ENCODE results near the gene TCOF1.
"Not testable (repeated sequence)": the region's sequence is repeated elsewhere in the genome, so short reads cannot be mapped to it uniquely, and the experiment has no call there.

Gene TCOF1

DNA sequence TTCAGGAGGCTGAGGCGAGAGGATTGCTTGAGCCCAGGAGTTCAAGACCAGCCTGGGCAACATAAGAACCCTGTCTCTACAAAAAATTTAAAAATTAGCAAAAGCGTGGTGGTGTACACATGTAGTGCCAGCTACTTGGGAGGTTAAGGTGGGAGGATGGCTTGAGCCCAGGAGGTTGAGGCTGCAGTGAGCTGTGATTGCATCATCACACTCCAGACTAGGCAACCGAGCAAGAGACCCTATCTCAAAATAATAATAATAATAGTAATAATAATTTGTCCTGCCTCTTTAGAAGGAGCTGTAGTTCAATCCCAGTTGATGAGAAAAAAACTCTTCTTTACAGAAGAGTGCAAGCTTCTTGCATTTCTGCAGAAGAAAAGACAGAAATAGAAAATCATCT, 65.3 kb downstream of the TCOF1 start:
- no peaks in the 10 kb centered on the region for H3K9me3 Mint-ChIP-seq
- peaks cover 2% of the 10 kb centered on the region for H3K27me3 Mint-ChIP-seq
- DNase-seq (no peak), ATAC-seq (no peak)
- no peak overlapping the region for H3K4me3 Mint-ChIP-seq
- peaks cover 15% of the 10 kb centered on the region for H3K4me1 Mint-ChIP-seq
- H3K27ac Mint-ChIP-seq, result no peak overlapping the region
- no peaks in the 10 kb centered on the region for H3K36me3 Mint-ChIP-seq (ENCODE audit: low read depth)

DNA sequence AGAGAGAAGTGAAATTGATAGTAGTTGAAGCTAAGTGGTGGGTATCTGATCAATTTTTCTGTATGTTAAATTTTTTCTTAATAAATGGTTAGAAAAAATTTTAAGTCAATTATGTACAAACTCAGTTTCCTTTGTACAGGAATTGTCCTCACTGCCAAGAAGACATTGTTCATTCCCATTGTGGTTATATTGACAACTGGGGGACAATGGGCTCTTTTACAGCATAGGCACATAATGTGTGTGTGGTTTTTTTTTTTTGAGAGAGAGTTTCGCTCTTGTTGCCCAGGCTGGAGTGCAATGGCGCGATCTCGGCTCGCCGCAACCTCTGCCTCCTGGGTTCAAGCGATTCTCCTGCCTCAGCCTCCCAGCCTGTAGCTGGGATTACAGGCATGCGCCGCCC, 68.7 kb downstream of the TCOF1 start:
- DNase-seq; H3K4me1 Mint-ChIP-seq; ATAC-seq; H3K27me3 Mint-ChIP-seq; H3K4me3 Mint-ChIP-seq; H3K27ac Mint-ChIP-seq; H3K36me3 Mint-ChIP-seq (ENCODE audit: low read depth); H3K9me3 Mint-ChIP-seq: not testable (repeated sequence)

DNA sequence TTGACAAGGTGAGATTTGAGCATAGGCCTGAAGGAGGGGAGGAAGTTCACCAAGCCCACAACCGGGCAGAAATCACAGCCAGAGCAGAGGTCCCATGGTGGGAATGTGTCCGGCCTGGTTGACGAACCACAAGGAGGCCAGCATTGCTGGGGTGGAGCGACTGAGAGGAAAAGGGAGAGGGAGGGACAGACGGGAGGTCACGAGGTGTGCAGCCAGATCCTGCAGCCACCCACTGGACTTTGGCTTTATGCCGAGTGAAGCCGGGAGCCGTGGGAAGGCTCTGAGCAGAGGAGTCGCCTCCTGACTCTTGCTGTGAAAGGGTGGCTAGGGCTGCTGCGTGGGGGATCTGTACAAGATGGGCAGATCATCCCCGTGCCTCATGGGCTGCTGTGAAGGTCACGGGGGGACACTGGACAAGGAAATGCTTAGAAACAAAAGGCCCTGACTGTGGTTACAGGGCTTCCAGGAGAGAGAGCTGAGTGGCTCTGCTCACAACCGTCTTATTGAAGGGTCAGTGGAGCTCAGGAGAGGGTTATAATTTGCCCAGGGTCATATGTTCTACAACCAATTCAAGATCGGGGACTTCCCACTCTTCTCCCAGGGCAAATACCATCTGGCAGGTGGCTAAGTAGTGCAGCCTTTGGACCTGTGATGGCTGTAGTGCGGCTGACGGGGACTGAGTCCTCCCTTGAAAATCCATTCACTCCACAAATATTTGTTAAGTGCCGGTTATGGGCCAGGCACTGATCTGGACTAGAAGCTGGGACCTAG, 70.8 kb downstream of the TCOF1 start:
- Mint-ChIP-seq H3K9me3 (no peaks in the 10 kb centered on the region), H3K4me1 (peaks cover 6% of the 10 kb centered on the region), H3K36me3 (ENCODE audit: low read depth) (no peaks in the 10 kb centered on the region), H3K27ac (no peak overlapping the region), H3K27me3 (peaks cover 2% of the 10 kb centered on the region), H3K4me3 (no peak overlapping the region)
- DNase-seq, result no peak
- ATAC-seq, result no peak

DNA sequence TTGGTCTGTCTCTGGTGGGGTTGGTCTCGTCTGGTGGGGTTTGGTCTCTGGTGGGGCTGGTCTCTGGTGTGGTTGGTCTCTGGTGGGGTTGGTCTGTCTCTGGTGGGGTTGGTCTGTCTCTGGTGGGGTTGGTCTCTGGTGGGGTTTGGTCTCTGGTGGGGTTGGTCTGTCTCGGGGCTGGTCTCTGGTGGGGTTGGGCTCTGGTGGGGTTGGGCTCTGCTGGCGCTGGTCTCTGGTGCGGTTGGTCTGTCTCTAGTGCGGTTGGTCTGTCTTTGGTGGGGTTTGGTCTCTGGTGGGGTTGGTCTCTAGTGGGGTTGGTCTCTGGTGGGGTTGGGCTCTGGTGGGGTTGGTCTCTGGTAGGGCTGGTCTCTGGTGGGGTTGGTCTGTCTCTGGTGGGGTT, 71.5 kb downstream of the TCOF1 start:
- no peaks in the 10 kb centered on the region for H3K36me3 Mint-ChIP-seq (ENCODE audit: low read depth)
- ATAC-seq (no peak), DNase-seq (no peak)
- H3K4me3 Mint-ChIP-seq, result no peak overlapping the region
- H3K27me3 Mint-ChIP-seq, result peaks cover 2% of the 10 kb centered on the region
- no peak overlapping the region for H3K27ac Mint-ChIP-seq
- peaks cover 6% of the 10 kb centered on the region for H3K4me1 Mint-ChIP-seq
- no peaks in the 10 kb centered on the region for H3K9me3 Mint-ChIP-seq

DNA sequence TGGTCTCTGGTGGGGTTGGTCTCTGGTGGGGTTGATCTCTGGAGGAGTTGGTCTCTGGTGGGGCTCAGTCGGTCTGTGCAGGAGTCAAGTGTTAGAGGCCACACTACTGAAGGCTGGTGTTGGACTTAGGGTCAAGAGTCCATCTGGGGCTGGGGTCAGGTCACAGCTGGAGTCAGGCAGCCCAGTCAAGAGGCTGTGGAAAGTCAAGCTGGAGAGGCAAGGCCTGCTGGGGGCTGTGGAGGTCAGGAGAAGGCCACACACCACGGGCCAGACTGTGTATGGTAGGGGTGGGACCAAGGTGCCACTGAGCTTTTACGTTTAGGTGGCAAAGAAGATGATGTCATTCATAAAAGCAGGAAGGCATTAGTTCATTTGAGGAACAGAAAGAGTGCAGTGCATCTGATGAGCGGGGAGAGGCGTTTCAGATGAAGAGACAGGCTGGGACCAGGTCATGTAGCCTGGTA, 71.9 kb downstream of the TCOF1 start:
- Mint-ChIP-seq H3K36me3 (ENCODE audit: low read depth) (no peaks in the 10 kb centered on the region), H3K27ac (peak overlapping the region; percentile 55), H3K4me3 (no peak overlapping the region), H3K9me3 (no peaks in the 10 kb centered on the region), H3K27me3 (peaks cover 2% of the 10 kb centered on the region), H3K4me1 (peaks cover 6% of the 10 kb centered on the region)
- DNase-seq, result no peak
- peak; percentile 54 for ATAC-seq

DNA sequence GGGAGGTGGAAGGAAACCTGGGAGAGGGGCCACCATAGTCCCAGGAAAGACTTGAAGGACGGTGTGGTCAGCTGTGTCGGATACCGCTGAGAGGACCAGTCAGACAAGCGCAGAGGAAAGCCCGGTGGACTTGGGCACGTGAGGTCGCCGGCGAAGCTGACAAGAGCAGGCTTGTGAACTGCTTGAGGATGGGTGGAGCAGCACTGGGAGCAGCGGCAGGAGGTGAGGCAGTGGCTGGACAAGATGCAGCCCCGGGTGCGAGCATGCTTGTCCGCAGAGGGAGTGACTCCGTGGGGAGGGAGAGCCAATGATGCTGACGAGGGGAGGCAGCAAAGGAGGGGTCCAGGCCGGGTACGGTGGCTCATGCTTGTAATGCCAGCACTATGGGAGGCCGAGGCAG, 73.6 kb downstream of the TCOF1 start:
- Mint-ChIP-seq H3K4me3 (no peak overlapping the region), H3K9me3 (no peaks in the 10 kb centered on the region), H3K4me1 (peaks cover 10% of the 10 kb centered on the region), H3K27ac (no peak overlapping the region), H3K27me3 (no peaks in the 10 kb centered on the region), H3K36me3 (ENCODE audit: low read depth) (no peaks in the 10 kb centered on the region)
- DNase-seq (no peak), ATAC-seq (no peak)

DNA sequence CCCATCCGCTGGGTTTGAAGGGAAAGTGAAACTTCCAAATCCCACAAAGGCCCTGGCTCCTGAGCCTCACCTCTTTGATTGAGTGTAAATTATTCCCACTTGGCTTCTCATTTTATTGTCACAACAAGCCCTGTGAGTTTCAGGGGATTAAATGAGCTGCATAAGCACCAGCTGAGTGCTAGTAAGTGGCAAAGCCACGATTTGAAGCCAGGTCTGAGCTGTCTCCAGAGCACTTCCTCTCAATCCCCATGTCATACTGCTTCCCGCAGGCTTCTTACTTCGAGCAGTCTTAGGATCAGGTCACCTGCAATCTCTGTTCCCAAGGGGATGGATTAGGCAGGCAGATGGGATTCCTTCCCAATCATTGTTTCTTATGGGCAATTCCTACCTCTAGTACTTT, 74.1 kb downstream of the TCOF1 start:
- H3K27ac Mint-ChIP-seq, result no peak overlapping the region

DNA sequence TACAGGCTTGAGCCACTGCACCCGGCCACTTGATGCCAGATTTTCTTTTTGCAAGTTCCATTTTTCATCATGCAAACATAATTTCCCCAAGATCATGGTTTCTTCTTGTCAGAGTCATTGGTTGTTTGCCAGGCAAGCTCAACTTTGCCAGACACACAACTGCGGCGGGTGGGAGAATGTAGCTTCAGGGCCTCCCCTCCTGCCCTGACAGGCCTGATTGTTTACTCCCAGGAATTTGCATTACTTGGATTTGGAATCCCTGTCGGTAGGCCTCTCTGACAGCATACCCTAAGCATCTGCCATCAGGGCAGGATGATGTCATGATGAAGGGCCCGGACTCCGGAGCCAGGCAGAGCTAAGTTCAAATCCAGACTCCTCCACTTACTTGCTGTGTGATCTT, 77.0 kb downstream of the TCOF1 start:
- DNase-seq, result no peak
- no peak for ATAC-seq
- Mint-ChIP-seq H3K36me3 (ENCODE audit: low read depth) (no peaks in the 10 kb centered on the region), H3K27me3 (no peaks in the 10 kb centered on the region), H3K27ac (no peak overlapping the region), H3K9me3 (no peaks in the 10 kb centered on the region), H3K4me3 (no peak overlapping the region), H3K4me1 (peaks cover 15% of the 10 kb centered on the region)

More for the DNA sequence above, 74.1 kb downstream of the TCOF1 start:
- Mint-ChIP-seq H3K9me3 (no peaks in the 10 kb centered on the region), H3K4me1 (peaks cover 15% of the 10 kb centered on the region), H3K27me3 (no peaks in the 10 kb centered on the region), H3K4me3 (no peak overlapping the region), H3K36me3 (ENCODE audit: low read depth) (no peaks in the 10 kb centered on the region)
- DNase-seq, result no peak
- ATAC-seq, result no peak

DNA sequence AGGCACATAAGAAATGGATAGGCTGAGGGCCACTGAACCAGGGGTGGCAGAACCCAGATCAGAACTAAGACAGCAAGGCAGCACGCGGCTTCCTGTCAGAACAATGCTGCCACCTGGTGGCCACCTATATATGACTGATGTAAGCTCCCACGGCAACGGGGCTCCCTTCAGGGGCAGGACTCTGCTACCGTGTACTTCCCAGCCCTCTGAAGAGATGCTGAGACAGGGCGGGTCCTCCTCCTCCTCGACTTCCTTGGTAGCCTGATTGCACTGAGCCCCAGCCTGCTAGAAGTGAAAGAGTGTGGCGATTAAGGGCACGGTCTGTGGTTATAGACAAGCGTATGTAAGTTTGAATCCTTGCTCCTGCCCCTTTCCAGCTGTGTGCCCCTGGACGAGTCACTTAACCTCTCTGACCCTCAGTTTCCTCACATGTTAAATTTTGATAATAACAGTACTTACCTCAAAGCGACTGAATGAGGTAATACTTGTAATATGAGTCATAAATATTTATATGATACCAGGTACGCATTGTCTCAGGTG, 78.7 kb downstream of the TCOF1 start:
- H3K27me3 Mint-ChIP-seq, result no peaks in the 10 kb centered on the region
- H3K9me3 Mint-ChIP-seq, result no peaks in the 10 kb centered on the region
- no peaks in the 10 kb centered on the region for H3K36me3 Mint-ChIP-seq (ENCODE audit: low read depth)
- DNase-seq (peak; percentile 93), ATAC-seq (peak; percentile 98)
- H3K4me1 Mint-ChIP-seq, result peaks cover 10% of the 10 kb centered on the region
- H3K27ac Mint-ChIP-seq, result peak overlapping the region; percentile 66
- no peak overlapping the region for H3K4me3 Mint-ChIP-seq

DNA sequence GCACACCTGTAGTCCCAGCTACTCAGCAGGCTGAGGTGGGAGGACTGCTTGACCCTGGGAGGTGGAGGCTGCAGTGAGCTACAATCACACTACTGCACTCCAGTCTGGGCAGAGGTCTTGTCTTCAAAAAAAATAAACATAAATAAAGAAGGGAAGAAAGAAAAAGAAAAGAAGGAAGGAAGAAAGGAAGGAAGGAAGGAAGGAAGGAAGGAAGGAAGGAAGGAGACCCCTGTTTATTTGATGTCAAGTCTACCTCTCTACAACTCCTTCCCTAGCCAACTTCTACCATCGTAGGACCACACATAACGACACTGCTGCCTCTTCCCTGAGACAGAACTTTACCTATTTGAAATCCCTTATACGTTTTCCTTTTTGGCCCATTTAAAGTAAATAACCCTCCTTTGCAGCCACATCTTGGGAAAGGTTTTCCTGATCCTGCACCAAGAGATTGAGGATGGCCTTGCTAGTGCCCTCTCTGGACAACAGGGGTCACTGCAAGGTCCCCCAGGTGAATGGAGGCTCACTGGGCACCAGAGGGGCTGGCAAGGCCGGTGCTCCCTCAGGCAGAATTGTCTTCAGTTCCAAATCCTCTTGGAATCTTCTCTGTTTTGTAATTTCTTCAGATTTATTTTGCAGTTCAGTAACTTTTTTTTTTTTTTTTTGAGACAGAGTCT, 81.5 kb downstream of the TCOF1 start:
- Mint-ChIP-seq H3K4me3 (no peak overlapping the region), H3K36me3 (ENCODE audit: low read depth) (peaks cover 9% of the 10 kb centered on the region), H3K27ac (no peak overlapping the region), H3K4me1 (peaks cover 12% of the 10 kb centered on the region), H3K27me3 (no peaks in the 10 kb centered on the region), H3K9me3 (no peaks in the 10 kb centered on the region)
- DNase-seq (no peak), ATAC-seq (no peak)

DNA sequence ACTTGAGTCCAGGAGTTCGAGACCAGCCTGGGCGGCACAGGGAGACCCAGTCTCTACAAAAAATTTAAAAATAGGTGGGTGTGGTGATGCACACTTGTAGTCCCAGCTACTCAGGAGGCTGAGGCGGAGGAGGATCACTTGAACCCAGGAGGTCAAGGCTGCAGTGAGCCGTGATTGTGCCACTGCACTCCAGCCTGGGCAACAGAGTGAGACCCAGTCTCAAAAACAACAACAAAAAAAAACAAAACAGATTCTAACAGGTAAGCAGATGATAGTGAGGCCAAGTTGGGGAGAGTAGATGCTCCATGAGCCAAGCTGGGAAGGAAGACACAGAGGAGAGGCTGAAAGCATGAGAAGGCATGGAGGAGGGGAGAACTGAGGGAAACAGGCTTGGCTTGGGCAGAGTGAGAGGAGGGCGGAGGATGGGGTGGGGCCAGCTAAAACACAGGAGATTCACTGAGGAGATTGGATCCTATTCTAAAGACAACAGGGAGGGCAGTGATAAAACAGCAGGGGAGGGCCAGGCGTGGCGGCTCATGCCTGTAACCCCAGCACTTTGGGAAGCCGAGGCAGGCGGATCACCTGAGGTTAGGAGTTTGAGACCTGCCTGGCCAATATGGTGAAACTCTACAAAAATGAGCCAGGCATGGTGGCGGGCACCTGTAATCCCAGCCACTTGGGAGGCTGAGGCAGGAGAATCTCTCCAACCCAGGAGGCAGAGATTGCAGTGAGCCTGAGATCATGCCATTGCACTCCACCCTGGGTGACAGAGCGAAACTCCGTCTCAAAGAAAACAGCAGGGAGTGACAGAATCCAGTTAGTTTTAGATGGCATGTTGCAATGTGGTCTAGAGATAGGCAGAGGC, 83.7 kb downstream of the TCOF1 start:
- no peaks in the 10 kb centered on the region for H3K27me3 Mint-ChIP-seq
- H3K36me3 Mint-ChIP-seq (ENCODE audit: low read depth), result peaks cover 31% of the 10 kb centered on the region
- H3K9me3 Mint-ChIP-seq, result no peaks in the 10 kb centered on the region
- DNase-seq (no peak), ATAC-seq (no peak)
- H3K4me1 Mint-ChIP-seq, result peaks cover 18% of the 10 kb centered on the region
- H3K4me3 Mint-ChIP-seq, result no peak overlapping the region
- H3K27ac Mint-ChIP-seq, result no peak overlapping the region

DNA sequence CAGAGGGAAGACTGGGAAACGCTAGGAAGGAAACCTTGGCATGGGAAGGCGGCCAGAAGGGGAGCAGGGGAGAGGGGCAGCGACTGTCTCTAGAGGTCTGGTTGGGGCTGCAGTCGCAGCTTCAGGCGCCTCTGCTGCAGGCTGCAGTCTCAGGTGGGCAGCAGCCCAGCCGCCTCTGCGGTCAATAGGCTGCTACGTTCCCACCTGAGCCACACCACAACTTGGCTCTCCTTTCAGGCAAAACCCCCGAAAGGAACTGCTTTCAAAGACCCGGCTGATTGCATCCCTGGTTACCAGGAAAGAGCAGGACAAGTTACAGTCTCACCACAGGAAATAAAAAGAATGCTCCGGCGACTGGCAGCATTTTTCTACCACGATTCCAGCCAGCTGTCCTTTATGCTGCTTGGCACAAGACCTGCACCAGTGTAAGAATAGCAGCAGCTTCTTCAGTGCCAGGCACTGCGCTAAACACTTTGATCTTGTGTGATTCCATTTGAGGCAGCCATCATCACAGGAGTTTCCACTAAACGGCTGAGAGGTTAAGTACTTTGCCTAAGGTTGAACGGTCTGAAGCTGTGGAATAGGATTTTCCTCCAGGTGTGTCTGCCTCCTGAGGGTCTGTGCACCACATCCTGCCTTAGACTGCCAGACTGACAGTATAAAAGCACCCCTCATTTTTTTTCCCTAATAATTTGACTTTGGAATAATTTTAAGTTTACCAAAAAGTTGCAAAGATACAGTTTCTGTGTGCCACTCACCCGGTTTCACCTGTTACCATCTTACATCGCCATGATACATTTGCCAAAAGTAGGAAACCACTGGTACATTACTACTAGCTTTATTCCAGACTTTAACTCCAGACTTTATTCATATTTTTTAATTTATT, 84.6 kb downstream of the TCOF1 start:
- Mint-ChIP-seq H3K27me3 (no peaks in the 10 kb centered on the region), H3K4me3 (no peak overlapping the region), H3K9me3 (no peaks in the 10 kb centered on the region), H3K27ac (peak overlapping the region; percentile 35), H3K36me3 (ENCODE audit: low read depth) (peaks cover 39% of the 10 kb centered on the region), H3K4me1 (peaks cover 22% of the 10 kb centered on the region)
- no peak for ATAC-seq
- no peak for DNase-seq

DNA sequence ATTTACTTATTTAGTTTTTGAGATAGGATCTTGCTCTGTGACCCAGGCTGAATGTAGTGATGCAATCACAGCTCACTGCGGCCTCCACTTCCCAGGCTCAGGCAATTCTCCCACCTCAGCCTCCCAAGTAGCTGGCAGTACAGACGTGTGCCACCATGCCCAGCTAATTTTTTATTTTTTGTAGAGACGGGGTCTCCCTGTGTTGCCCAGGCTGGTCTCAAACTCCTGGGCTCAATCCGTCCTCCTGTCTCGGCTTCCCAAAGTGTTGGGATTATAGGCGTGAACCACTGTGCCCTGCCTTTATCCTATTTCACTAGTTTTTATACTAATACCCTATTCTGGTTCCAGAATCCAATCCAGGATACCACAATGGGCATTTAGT, 85.2 kb downstream of the TCOF1 start:
- no peak for ATAC-seq
- H3K36me3 Mint-ChIP-seq (ENCODE audit: low read depth), result peaks cover 46% of the 10 kb centered on the region
- H3K27me3 Mint-ChIP-seq, result no peaks in the 10 kb centered on the region

More for the DNA sequence above, 85.2 kb downstream of the TCOF1 start:
- H3K4me3 Mint-ChIP-seq, result no peak overlapping the region
- peaks cover 28% of the 10 kb centered on the region for H3K4me1 Mint-ChIP-seq
- H3K27ac Mint-ChIP-seq, result no peak overlapping the region
- no peak for DNase-seq
- H3K9me3 Mint-ChIP-seq, result no peaks in the 10 kb centered on the region
